Naive thymus-derived CD4-positive, alpha-beta T cell (primary cell): Measurements from ENCODE around the gene KCNH1. TPM values are rescaled to one million over a fixed set of nuclear protein-coding genes. Genes with fewer than 3 reads are reported as not detected.

ENCODE experiments used
- ATAC-seq: fragments of 150-1000 bp; cut with Tn5 transposase; 2 replicates; pipeline ENCODE4 v1.10.0; 2021; ENCODE audit warnings: mild to moderate bottlenecking, moderate library complexity
- CTCF ChIA-PET: fragments of 350-600 bp; sonication (Branson Sonifier 250); formaldehyde crosslinking; loops from one replicate; lab custom pipeline; 2021; ENCODE audit warnings: antibody characterized with exemption; lab: Charles Lee
- POLR2A ChIA-PET: fragments of 350-600 bp; sonication (Branson Sonifier 250); formaldehyde crosslinking; loops from one replicate; lab custom pipeline; 2021; ENCODE audit warnings: antibody characterized with exemption, inconsistent platforms; lab: Charles Lee
- DNase-seq, 9 donors: peaks; one replicate each; pipeline versions ENCODE4 v3.0.0 to v3.0.0-alpha.2; 2020 to 2022; ENCODE audit warnings: mixed read lengths in 1 of 9
- H3K27ac ChIP-seq: one replicate; pipeline ENCODE4 v1.7.0; 2013; ENCODE audit warnings: mild to moderate bottlenecking, low read depth, low read length, moderate library complexity
- H3K27me3 ChIP-seq, 2 donors: one replicate each; pipeline ENCODE4 v1.7.0; 2013; ENCODE audit warnings: low read length in 2 of 2, mild to moderate bottlenecking in 2 of 2, moderate library complexity in 2 of 2; ENCODE audit not compliant: control insufficient read depth in 2 of 2, insufficient read depth in 2 of 2
- H3K36me3 ChIP-seq, 3 experiments: 1 replicate in 2 of 3; 2 replicates in 1 of 3; pipeline ENCODE4 v1.7.0; 2013; ENCODE audit warnings: low read length in 3 of 3, mild to moderate bottlenecking in 3 of 3, moderate library complexity in 1 of 3; ENCODE audit not compliant: insufficient read depth in 3 of 3, control insufficient read depth in 2 of 3
- H3K4me1 ChIP-seq, 2 donors: one replicate each; pipeline ENCODE4 v1.7.0; 2013; ENCODE audit warnings: low read length in 2 of 2, mild to moderate bottlenecking in 2 of 2, moderate library complexity in 1 of 2; ENCODE audit not compliant: control insufficient read depth in 2 of 2, insufficient read depth in 2 of 2
- H3K4me3 ChIP-seq: 2 replicates; pipeline ENCODE4 v1.7.0; 2013; ENCODE audit warnings: mild to moderate bottlenecking, low read length
- H3K9me3 ChIP-seq, 3 experiments: 1 replicate in 2 of 3; 2 replicates in 1 of 3; pipeline ENCODE4 v1.7.0; 2013; ENCODE audit warnings: low read length in 3 of 3; ENCODE audit not compliant: control insufficient read depth in 2 of 3
- H3K27ac Mint-ChIP-seq, 9 donors: one replicate each; pipeline ENCODE4 v1.8.0; 2020 to 2022; ENCODE audit warnings: mixed read lengths in 9 of 9, mild to moderate bottlenecking in 8 of 9, moderate library complexity in 5 of 9, inconsistent platforms in 2 of 9
- H3K27me3 Mint-ChIP-seq, 5 donors: one replicate each; pipeline ENCODE4 v1.8.0; 2021 to 2022; ENCODE audit warnings: mixed read lengths in 5 of 5, mild to moderate bottlenecking in 1 of 5
- H3K36me3 Mint-ChIP-seq, 5 donors: one replicate each; pipeline ENCODE4 v1.8.0; 2020 to 2022; ENCODE audit warnings: mixed read lengths in 5 of 5, mild to moderate bottlenecking in 3 of 5, inconsistent platforms in 1 of 5
- H3K4me1 Mint-ChIP-seq, 7 donors: one replicate each; pipeline ENCODE4 v1.8.0; 2020 to 2022; ENCODE audit warnings: mixed read lengths in 7 of 7, mild to moderate bottlenecking in 3 of 7, inconsistent platforms in 1 of 7
- H3K4me3 Mint-ChIP-seq, 10 donors: one replicate each; pipeline ENCODE4 v1.8.0; 2020 to 2022; ENCODE audit warnings: mild to moderate bottlenecking in 10 of 10, mixed read lengths in 10 of 10, moderate library complexity in 6 of 10, inconsistent platforms in 2 of 10
- H3K9me3 Mint-ChIP-seq, 11 donors: one replicate each; pipeline ENCODE4 v1.8.0; 2020 to 2022; ENCODE audit warnings: mixed read lengths in 11 of 11, mild to moderate bottlenecking in 4 of 11, inconsistent platforms in 1 of 11, moderate library complexity in 1 of 11
- intact Hi-C, 2 donors: fragments of 100-400 bp; cut with micrococcal nuclease; formaldehyde crosslinking; loops; one replicate each; pipeline ENCODE4 v1.15.1; 2023
- polyA plus RNA-seq, 2 donors: library from polyadenylated mRNA; unstranded; fragments of 300-500 nt; fragmentation: Illumina TruSeq; gene quantifications; one replicate each; pipeline ENCODE4 v1.2.3, GENCODE V29; 2021
- total RNA-seq, 6 experiments: library from RNA in 5 of 6; stranded (reverse) in 5 of 6; gene quantifications; 1 replicate in 5 of 6; 2 replicates in 1 of 6; pipeline ENCODE4 v1.2.3 and lab custom pipeline; 2021 to 2026

Gene KCNH1
- total and polyA plus RNA-seq, 7 experiments from 2014 or later: not detected

GRCh38 chr1:210747890-210748289 is 386.1 kb downstream of the KCNH1 start:
- Histone ChIP-seq H3K36me3 (no peaks in the 10 kb centered on the region), H3K27ac (no peak overlapping the region), H3K27me3 (no peaks in the 10 kb centered on the region), H3K4me3 (no peak overlapping the region), H3K9me3 (no peaks in the 10 kb centered on the region), H3K4me1 (no peaks in the 10 kb centered on the region)
- DNase-seq (no peak), ATAC-seq (no peak)
- intact Hi-C loops: no loop called here
- no peak overlapping the region for H3K27ac Mint-ChIP-seq
- H3K9me3 Mint-ChIP-seq: peaks cover 0 to 3% (median 0%) of the 10 kb centered on the region in 11 donors
- H3K4me3 Mint-ChIP-seq: no peak overlapping the region
- peaks cover 0 to 15% (median 5%) of the 10 kb centered on the region in 5 donors for H3K27me3 Mint-ChIP-seq
- H3K36me3 Mint-ChIP-seq: no peaks in the 10 kb centered on the region
- CTCF ChIA-PET: interaction anchor here (0.6 to 0.7 kb wide), 2 partner anchors 12 to 1383 kb away, joined by 4 read pairs; no protein-coding TSS in a partner anchor
- H3K4me1 Mint-ChIP-seq: no peaks in the 10 kb centered on the region
- POLR2A ChIA-PET: no interaction called here

DNA sequence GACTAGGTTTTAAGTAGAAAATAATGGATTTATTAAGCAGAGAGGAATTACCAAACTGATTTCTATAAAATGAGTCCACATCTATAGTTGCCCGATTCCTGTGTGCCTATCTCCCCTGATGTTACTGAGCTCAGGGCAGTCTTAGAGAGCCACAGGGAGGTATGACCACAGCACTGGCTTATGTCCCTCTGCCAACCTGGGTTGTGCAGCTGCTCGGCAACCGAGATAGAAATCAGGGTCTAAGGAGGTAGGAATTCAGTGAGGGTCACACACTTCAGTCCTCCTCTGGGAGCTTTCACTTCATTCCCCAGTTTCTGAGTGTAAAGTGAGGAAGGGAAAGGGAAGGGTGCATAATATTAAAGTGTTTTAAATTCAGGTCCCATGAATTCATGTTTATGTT is 386.8 kb downstream of the KCNH1 start:
- intact Hi-C loops: no loop called here
- Histone ChIP-seq H3K9me3 (no peaks in the 10 kb centered on the region), H3K4me1 (no peaks in the 10 kb centered on the region), H3K27ac (no peak overlapping the region), H3K4me3 (no peak overlapping the region), H3K36me3 (no peaks in the 10 kb centered on the region), H3K27me3 (no peaks in the 10 kb centered on the region)
- peaks cover 0 to 3% (median 0%) of the 10 kb centered on the region in 11 donors for H3K9me3 Mint-ChIP-seq
- ChIA-PET CTCF (no interaction called here), POLR2A (no interaction called here)
- H3K4me1 Mint-ChIP-seq: no peaks in the 10 kb centered on the region
- H3K27ac Mint-ChIP-seq: no peak overlapping the region
- no peaks in the 10 kb centered on the region for H3K36me3 Mint-ChIP-seq
- H3K27me3 Mint-ChIP-seq: peaks cover 0 to 15% (median 0%) of the 10 kb centered on the region in 5 donors
- no peak overlapping the region for H3K4me3 Mint-ChIP-seq
- DNase-seq (no peak), ATAC-seq (no peak)

GRCh38 chr1:210746024-210746731 is 387.8 kb downstream of the KCNH1 start:
- intact Hi-C loops: no loop called here
- ATAC-seq (no peak), DNase-seq (no peak)
- Histone ChIP-seq H3K36me3 (no peaks in the 10 kb centered on the region), H3K27me3 (no peaks in the 10 kb centered on the region), H3K27ac (no peak overlapping the region), H3K4me3 (no peak overlapping the region), H3K4me1 (no peaks in the 10 kb centered on the region), H3K9me3 (no peaks in the 10 kb centered on the region)
- no peaks in the 10 kb centered on the region for H3K36me3 Mint-ChIP-seq
- H3K4me3 Mint-ChIP-seq: no peak overlapping the region
- ChIA-PET POLR2A (no interaction called here), CTCF (no interaction called here)
- H3K4me1 Mint-ChIP-seq: no peaks in the 10 kb centered on the region
- H3K27me3 Mint-ChIP-seq: peaks cover 0 to 14% (median 2%) of the 10 kb centered on the region in 5 donors
- no peaks in the 10 kb centered on the region for H3K9me3 Mint-ChIP-seq
- H3K27ac Mint-ChIP-seq: no peak overlapping the region

GRCh38 chr1:210743038-210743437 is 390.9 kb downstream of the KCNH1 start:
- Histone ChIP-seq H3K27ac (no peak overlapping the region), H3K9me3 (no peaks in the 10 kb centered on the region), H3K27me3 (no peaks in the 10 kb centered on the region), H3K4me3 (no peak overlapping the region), H3K36me3 (no peaks in the 10 kb centered on the region), H3K4me1 (no peaks in the 10 kb centered on the region)
- H3K36me3 Mint-ChIP-seq: no peaks in the 10 kb centered on the region
- H3K9me3 Mint-ChIP-seq: peaks cover 0 to 1% (median 0%) of the 10 kb centered on the region in 11 donors
- H3K27me3 Mint-ChIP-seq: peaks cover 0 to 7% (median 4%) of the 10 kb centered on the region in 5 donors
- ChIA-PET CTCF (no interaction called here), POLR2A (no interaction called here)
- H3K4me3 Mint-ChIP-seq: no peak overlapping the region
- H3K27ac Mint-ChIP-seq: no peak overlapping the region
- no peak for ATAC-seq
- intact Hi-C loops: no loop called here
- no peaks in the 10 kb centered on the region for H3K4me1 Mint-ChIP-seq
- no peak for DNase-seq

DNA sequence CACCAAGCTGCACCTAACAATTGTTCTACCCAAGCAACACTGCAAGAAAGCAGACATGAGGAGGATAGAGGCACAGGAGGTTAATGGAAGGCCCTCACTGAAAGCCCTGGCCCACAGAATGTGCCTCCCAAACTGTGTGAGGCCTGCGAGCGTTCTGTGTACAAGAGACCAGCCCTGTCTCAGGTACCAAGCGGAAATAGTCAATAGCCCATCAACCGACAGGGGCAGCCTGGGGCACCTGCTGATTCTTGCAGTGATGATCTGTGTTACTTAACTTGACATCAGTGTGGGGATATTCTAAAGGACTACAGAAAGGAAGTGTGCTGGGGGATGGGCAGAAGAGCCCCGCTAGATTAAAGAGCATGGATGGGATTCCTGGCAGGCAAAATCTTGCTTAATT is 392.4 kb downstream of the KCNH1 start:
- Histone ChIP-seq H3K9me3 (no peaks in the 10 kb centered on the region), H3K27ac (no peak overlapping the region), H3K36me3 (no peaks in the 10 kb centered on the region), H3K27me3 (no peaks in the 10 kb centered on the region), H3K4me3 (no peak overlapping the region), H3K4me1 (no peaks in the 10 kb centered on the region)
- intact Hi-C loops: no loop called here
- H3K4me3 Mint-ChIP-seq: no peak overlapping the region
- peaks cover 0 to 3% (median 0%) of the 10 kb centered on the region in 11 donors for H3K9me3 Mint-ChIP-seq
- DNase-seq: no peak
- no peaks in the 10 kb centered on the region for H3K4me1 Mint-ChIP-seq
- ChIA-PET POLR2A (no interaction called here), CTCF (no interaction called here)
- ATAC-seq: no peak
- no peaks in the 10 kb centered on the region for H3K36me3 Mint-ChIP-seq
- peaks cover 0 to 12% (median 7%) of the 10 kb centered on the region in 5 donors for H3K27me3 Mint-ChIP-seq
- no peak overlapping the region for H3K27ac Mint-ChIP-seq

DNA sequence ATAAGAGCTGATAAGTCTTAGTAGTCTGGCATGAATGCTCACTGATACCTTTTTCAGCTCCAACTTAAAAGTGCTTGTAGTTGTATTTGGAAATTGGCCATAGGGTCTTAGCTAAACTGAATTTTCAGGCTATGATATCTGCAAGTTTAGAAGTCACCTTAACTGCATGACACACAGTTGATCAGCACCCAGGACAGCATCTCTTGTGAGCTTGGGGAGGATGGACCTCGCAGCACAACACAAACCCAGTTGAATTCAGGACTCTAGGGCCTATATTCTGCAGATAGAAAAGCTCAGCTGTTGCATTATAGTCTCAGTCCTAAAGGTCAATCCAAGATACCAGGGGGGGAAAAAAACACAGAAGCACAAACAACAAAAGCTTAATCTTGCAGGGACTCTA is 394.3 kb downstream of the KCNH1 start:
- Histone ChIP-seq H3K4me3 (no peak overlapping the region), H3K27ac (no peak overlapping the region), H3K9me3 (no peaks in the 10 kb centered on the region), H3K36me3 (no peaks in the 10 kb centered on the region), H3K4me1 (no peaks in the 10 kb centered on the region), H3K27me3 (no peaks in the 10 kb centered on the region)
- H3K4me3 Mint-ChIP-seq: no peak overlapping the region
- no peak for DNase-seq
- no peaks in the 10 kb centered on the region for H3K4me1 Mint-ChIP-seq
- H3K27me3 Mint-ChIP-seq: peaks cover 4 to 12% (median 7%) of the 10 kb centered on the region in 5 donors
- CTCF ChIA-PET: no interaction called here
- no peaks in the 10 kb centered on the region for H3K36me3 Mint-ChIP-seq
- intact Hi-C loops: no loop called here
- no peak overlapping the region for H3K27ac Mint-ChIP-seq
- POLR2A ChIA-PET: no interaction called here
- ATAC-seq: no peak
- H3K9me3 Mint-ChIP-seq: peaks cover 0 to 3% (median 0%) of the 10 kb centered on the region in 11 donors

DNA sequence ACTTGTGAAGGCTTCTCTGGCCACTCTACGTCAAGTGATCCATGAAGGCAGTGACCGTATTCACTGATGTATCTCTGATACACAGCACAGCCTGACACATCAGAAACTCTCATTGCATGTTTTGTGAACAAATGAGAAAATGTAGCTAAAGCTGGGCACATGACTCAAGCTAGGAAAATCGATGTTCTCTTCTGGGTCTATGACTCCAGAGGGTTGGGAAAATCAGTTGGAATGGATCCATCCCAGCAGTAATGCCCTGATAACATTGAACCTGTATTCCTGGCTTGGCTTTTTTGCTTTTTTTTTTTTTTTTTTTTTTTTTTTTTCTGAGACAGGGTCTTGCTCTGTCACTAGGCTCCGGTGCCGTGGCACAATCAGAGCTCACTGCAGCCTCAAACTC is 395.7 kb downstream of the KCNH1 start:
- Histone ChIP-seq H3K4me3 (no peak overlapping the region), H3K9me3 (no peaks in the 10 kb centered on the region), H3K27ac (no peak overlapping the region), H3K4me1 (no peaks in the 10 kb centered on the region), H3K27me3 (no peaks in the 10 kb centered on the region), H3K36me3 (no peaks in the 10 kb centered on the region)
- intact Hi-C loops: no loop called here
- no peak overlapping the region for H3K27ac Mint-ChIP-seq
- no peak for ATAC-seq
- POLR2A ChIA-PET: no interaction called here
- H3K9me3 Mint-ChIP-seq: peaks cover 0 to 3% (median 0%) of the 10 kb centered on the region in 11 donors
- no peak for DNase-seq
- no peaks in the 10 kb centered on the region for H3K4me1 Mint-ChIP-seq
- CTCF ChIA-PET: no interaction called here
- no peaks in the 10 kb centered on the region for H3K36me3 Mint-ChIP-seq
- H3K27me3 Mint-ChIP-seq: peaks cover 4 to 16% (median 7%) of the 10 kb centered on the region in 5 donors
- H3K4me3 Mint-ChIP-seq: no peak overlapping the region
